GM21737 (cell line): Measurements from ENCODE around the gene EMID1.
"Not testable (repeated sequence)": the region's sequence is repeated elsewhere in the genome, so short reads cannot be mapped to it uniquely, and the experiment has no call there.

Experiments used
- ATAC-seq: cut with Tn5 transposase; IDR thresholded peaks from one replicate; pipeline ENCODE4 v1.9.1; 2021; ENCODE audit warnings: mild to moderate bottlenecking, moderate library complexity; ENCODE audit not compliant: unreplicated experiment

Gene EMID1

GRCh38 chr22:29208879-29209623 is 3.4 kb downstream of the EMID1 start:
- no peak for ATAC-seq

GRCh38 chr22:29209624-29209929 is 3.9 kb downstream of the EMID1 start:
- no peak for ATAC-seq

GRCh38 chr22:29211066-29211465 is 5.4 kb downstream of the EMID1 start:
- no peak for ATAC-seq

- ATAC-seq = no peak
Measured at GRCh38 chr22:29211466-29211865, 5.8 kb downstream of the EMID1 start.

- ATAC-seq = no peak
Measured at GRCh38 chr22:29212743-29213142, 7.0 kb downstream of the EMID1 start.

GRCh38 chr22:29213493-29213892 is 7.8 kb downstream of the EMID1 start:
- ATAC-seq = no peak

GRCh38 chr22:29214232-29214631 is 8.5 kb downstream of the EMID1 start:
- ATAC-seq = no peak

- ATAC-seq = no peak
Measured at GRCh38 chr22:29215012-29215860, 9.5 kb downstream of the EMID1 start.

- ATAC-seq = no peak
Measured at GRCh38 chr22:29216011-29216872, 10.5 kb downstream of the EMID1 start.

GRCh38 chr22:29216873-29217666 is 11.4 kb downstream of the EMID1 start:
- no peak for ATAC-seq

GRCh38 chr22:29217827-29218757 is 12.4 kb downstream of the EMID1 start:
- ATAC-seq = no peak

- ATAC-seq = no peak
Measured at GRCh38 chr22:29218758-29219408, 13.2 kb downstream of the EMID1 start.

GRCh38 chr22:29219409-29219782 is 13.7 kb downstream of the EMID1 start:
- ATAC-seq = not testable (repeated sequence)

- ATAC-seq = no peak
Measured at GRCh38 chr22:29219881-29220670, 14.4 kb downstream of the EMID1 start.

GRCh38 chr22:29224121-29224858 is 18.6 kb downstream of the EMID1 start:
- ATAC-seq = no peak

GRCh38 chr22:29224859-29225410 is 19.2 kb downstream of the EMID1 start:
- no peak for ATAC-seq

GRCh38 chr22:29225422-29226090 is 19.9 kb downstream of the EMID1 start:
- no peak for ATAC-seq
